PC-3 (cell line): Measurements from ENCODE around the gene EWSR1.
"Not testable (repeated sequence)": the region's sequence is repeated elsewhere in the genome, so short reads cannot be mapped to it uniquely, and the experiment has no call there.

Experiments used
- CTCF ChIP-seq: fragments of 300-600 bp; sonication (generic); conservative IDR thresholded peaks from 2 replicates; pipeline ENCODE4 v1.5.1; 2017; ENCODE audit warnings: antibody characterized with exemption, low read depth, mild to moderate bottlenecking, low read length
- EZH2 ChIP-seq: fragments of 300-600 bp; sonication (generic); IDR thresholded peaks from one replicate; pipeline ENCODE4 v1.6.1; 2017; ENCODE audit warnings: antibody characterized with exemption, mild to moderate bottlenecking, low read length; ENCODE audit not compliant: unreplicated experiment
- EZH2phosphoT487 ChIP-seq: fragments of 300-600 bp; sonication (generic); IDR thresholded peaks from 2 replicates; pipeline ENCODE4 v1.6.1; 2018; ENCODE audit warnings: mild to moderate bottlenecking, antibody characterized with exemption, low read length, borderline replicate concordance

GRCh38 chr22:29344889-29345288, 76.8 kb downstream of the EWSR1 start:
- TF ChIP-seq CTCF, EZH2, EZH2phosphoT487: not testable (repeated sequence)
